A673 (cell line): ENCODE measurements around the gene PRTFDC1. TPM values are rescaled to one million over a fixed set of nuclear protein-coding genes. Genes with fewer than 3 reads are reported as not detected.
"Not testable (repeated sequence)": the region's sequence is repeated elsewhere in the genome, so short reads cannot be mapped to it uniquely, and the experiment has no call there.

ENCODE experiments used
- BruUV-seq: library from RNA; stranded (reverse); fragments of 400-500 nt; replicated peaks from 2 replicates; lab custom pipeline; 2021; lab: Mats Ljungman, UMichigan
- CTCF ChIA-PET: fragments of 300-600 bp; sonication (Branson Sonifier 250); formaldehyde crosslinking; loops from one replicate; lab custom pipeline; 2022; ENCODE audit warnings: antibody characterized with exemption; lab: Charles Lee
- POLR2A ChIA-PET: fragments of 300-600 bp; sonication (Branson Sonifier 250); formaldehyde crosslinking; loops from one replicate; lab custom pipeline; 2022; ENCODE audit warnings: antibody characterized with exemption; ENCODE audit not compliant: low non-redundant PET; lab: Charles Lee
- DNase-seq: peaks from one replicate; pipeline ENCODE4 v3.0.0-alpha.2; 2015; ENCODE audit warnings: low spot score
- H3K27ac ChIP-seq: fragments of 200-600 bp; sonication (generic); 2 replicates; pipeline ENCODE4 v1.5.1; 2016; ENCODE audit warnings: mixed run types, low read depth, mild to moderate bottlenecking, mixed read lengths, antibody characterized with exemption, low read length; ENCODE audit not compliant: poor library complexity, severe bottlenecking
- H3K27me3 ChIP-seq: fragments of 200-600 bp; sonication (generic); replicated peaks from 2 replicates; pipeline ENCODE4 v1.6.1; 2017; ENCODE audit warnings: mixed run types, low read depth, mild to moderate bottlenecking, mixed read lengths, antibody characterized with exemption, low read length; ENCODE audit not compliant: insufficient read depth, poor library complexity
- H3K36me3 ChIP-seq: fragments of 200-600 bp; sonication (generic); 2 replicates; pipeline ENCODE4 v1.6.1; 2016; ENCODE audit warnings: mixed run types, mild to moderate bottlenecking, mixed read lengths, antibody characterized with exemption, low read length; ENCODE audit not compliant: insufficient read depth, poor library complexity, severe bottlenecking
- H3K4me1 ChIP-seq: fragments of 200-600 bp; sonication (generic); 2 replicates; pipeline ENCODE4 v1.6.1; 2017; ENCODE audit warnings: mixed run types, mild to moderate bottlenecking, mixed read lengths, antibody characterized with exemption, low read length; ENCODE audit not compliant: insufficient read depth, poor library complexity, severe bottlenecking
- H3K4me3 ChIP-seq: fragments of 200-600 bp; sonication (generic); 2 replicates; pipeline ENCODE4 v1.5.1; 2016; ENCODE audit warnings: low read depth, mixed run types, mild to moderate bottlenecking, mixed read lengths, low read length; ENCODE audit not compliant: poor library complexity, severe bottlenecking
- H3K9me3 ChIP-seq: fragments of 200-600 bp; sonication (generic); 2 replicates; pipeline ENCODE4 v1.6.1; 2016; ENCODE audit warnings: mixed run types, low read depth, mild to moderate bottlenecking, mixed read lengths, antibody characterized with exemption, low read length; ENCODE audit not compliant: poor library complexity, severe bottlenecking
- EZH2 ChIP-seq: fragments of 200-600 bp; sonication (generic); IDR thresholded peaks from 2 replicates; pipeline ENCODE4 v1.6.1; 2017; ENCODE audit warnings: borderline replicate concordance, low read depth, mild to moderate bottlenecking, mixed read lengths, antibody characterized with exemption, low read length; ENCODE audit not compliant: poor library complexity, severe bottlenecking
- intact Hi-C: fragments of 100-400 bp; cut with micrococcal nuclease; formaldehyde crosslinking; loops from one replicate; pipeline ENCODE4 v1.10.0; 2022; ENCODE audit not compliant: unreplicated experiment
- total RNA-seq: library from RNA; stranded (reverse); gene quantifications from 2 replicates; pipeline ENCODE4 v1.2.3, GENCODE V29; 2021
- TF ChIP-seq, protein P1 (sequence below): fragments of 300-800, 200-600 bp; sonication (generic); conservative IDR thresholded peaks from 2 replicates; pipeline ENCODE4 v1.5.1; 2017; ENCODE audit warnings: low read depth, mild to moderate bottlenecking, antibody characterized with exemption, low read length, moderate library complexity, mixed read lengths

PRTFDC1 gene
- total RNA-seq, 1 experiment from 2014 or later: 49.8 TPM

DNA sequence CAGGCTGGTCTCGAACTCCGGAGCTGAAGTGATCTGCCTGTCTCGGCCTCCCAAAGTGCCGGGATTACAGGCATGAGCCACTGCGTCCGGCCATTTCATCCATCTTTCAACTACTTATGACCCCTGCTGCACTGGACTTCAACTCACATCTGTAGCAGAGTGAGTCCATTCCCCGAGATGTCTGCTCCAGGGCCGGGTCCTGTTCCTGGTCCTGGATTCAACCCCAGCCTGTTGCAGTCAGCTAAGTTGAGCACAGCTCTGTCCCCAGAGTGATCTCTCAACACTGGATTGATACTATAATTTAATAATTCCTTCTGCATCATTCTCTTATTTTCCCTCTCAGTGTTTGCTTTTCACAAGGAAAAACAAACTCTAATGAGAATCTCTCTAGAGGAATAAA, 25.8 kb downstream of the PRTFDC1 start:
- Histone ChIP-seq H3K27ac (no peak overlapping the region), H3K4me3 (no peak overlapping the region), H3K36me3 (no peaks in the 10 kb centered on the region), H3K27me3 (no peaks in the 10 kb centered on the region), H3K4me1 (peaks cover 27% of the 10 kb centered on the region), H3K9me3 (no peaks in the 10 kb centered on the region)
- ChIA-PET CTCF (no interaction called here), POLR2A (no interaction called here)
- intact Hi-C loops: no loop called here
- TF ChIP-seq, protein P1, sequence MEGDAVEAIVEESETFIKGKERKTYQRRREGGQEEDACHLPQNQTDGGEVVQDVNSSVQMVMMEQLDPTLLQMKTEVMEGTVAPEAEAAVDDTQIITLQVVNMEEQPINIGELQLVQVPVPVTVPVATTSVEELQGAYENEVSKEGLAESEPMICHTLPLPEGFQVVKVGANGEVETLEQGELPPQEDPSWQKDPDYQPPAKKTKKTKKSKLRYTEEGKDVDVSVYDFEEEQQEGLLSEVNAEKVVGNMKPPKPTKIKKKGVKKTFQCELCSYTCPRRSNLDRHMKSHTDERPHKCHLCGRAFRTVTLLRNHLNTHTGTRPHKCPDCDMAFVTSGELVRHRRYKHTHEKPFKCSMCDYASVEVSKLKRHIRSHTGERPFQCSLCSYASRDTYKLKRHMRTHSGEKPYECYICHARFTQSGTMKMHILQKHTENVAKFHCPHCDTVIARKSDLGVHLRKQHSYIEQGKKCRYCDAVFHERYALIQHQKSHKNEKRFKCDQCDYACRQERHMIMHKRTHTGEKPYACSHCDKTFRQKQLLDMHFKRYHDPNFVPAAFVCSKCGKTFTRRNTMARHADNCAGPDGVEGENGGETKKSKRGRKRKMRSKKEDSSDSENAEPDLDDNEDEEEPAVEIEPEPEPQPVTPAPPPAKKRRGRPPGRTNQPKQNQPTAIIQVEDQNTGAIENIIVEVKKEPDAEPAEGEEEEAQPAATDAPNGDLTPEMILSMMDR: no peak
- TF ChIP-seq EZH2: no peak
- no TSS peak for BruUV-seq
- DNase-seq: no peak

- ChIA-PET CTCF (no interaction called here), POLR2A (no interaction called here)
- Histone ChIP-seq H3K4me1 (peaks cover 34% of the 10 kb centered on the region), H3K27me3 (no peaks in the 10 kb centered on the region), H3K9me3 (no peaks in the 10 kb centered on the region), H3K27ac (no peak overlapping the region), H3K36me3 (no peaks in the 10 kb centered on the region), H3K4me3 (no peak overlapping the region)
- DNase-seq: no peak
- intact Hi-C loops: no loop called here
- no TSS peak for BruUV-seq
- TF ChIP-seq EZH2: no peak
- TF ChIP-seq, protein P1: no peak
These were observed 26.6 kb downstream of the PRTFDC1 start for GRCh38 chr10:24925799-24926198.

DNA sequence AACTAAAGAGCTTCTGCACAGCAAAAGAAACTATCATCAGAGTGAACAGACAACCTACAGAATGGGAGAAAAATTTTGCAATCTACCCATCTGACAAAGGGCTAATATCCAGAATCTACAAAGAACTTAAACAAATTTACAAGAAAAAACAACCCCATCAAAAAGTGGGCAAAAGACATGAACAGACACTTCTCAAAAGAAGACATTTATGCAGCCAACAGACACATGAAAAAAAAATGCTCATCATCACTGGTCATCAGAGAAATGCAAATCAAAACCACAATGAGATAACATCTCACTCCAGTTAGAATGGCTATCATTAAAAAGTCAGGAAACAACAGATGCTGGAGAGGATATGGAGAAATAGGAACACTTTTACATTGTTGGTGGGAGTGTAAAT, 27.9 kb downstream of the PRTFDC1 start:
- CTCF ChIA-PET, intact Hi-C loops, DNase-seq, H3K36me3 ChIP-seq, BruUV-seq, POLR2A ChIA-PET, H3K4me3 ChIP-seq, H3K9me3 ChIP-seq, H3K27me3 ChIP-seq, H3K27ac ChIP-seq: not testable (repeated sequence)
- H3K4me1 ChIP-seq: peaks cover 23% of the 10 kb centered on the region

DNA sequence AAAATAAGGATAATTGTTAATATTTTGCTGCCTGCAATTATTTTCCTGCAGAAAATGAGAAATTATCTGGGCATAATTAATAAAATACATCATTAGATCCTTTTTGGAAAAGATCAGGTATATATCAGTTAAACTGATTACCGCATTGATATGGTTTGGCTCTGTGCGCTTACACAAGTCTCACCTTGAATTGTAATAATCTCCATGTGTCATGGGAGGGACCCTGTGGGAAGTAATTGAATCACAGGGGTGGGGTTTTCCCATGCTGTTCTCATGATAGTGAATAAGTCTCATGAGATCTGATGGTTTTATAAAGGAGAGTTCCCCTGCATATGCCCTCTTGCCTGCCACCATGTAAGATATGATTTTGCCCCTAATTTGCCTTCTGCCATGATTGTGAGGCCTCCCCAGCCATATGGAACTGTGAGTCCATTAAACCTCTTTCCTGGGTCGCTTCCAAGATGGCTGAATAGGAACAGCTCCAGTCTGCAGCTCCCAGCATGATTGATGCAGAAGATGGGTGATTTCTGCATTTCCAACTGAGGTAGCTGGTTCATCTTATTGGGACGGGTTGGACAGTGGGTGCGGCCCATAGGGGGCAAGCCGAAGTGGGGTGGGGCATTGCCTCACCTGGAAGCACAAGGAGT, 30.1 kb downstream of the PRTFDC1 start:
- CTCF ChIA-PET, H3K27me3 ChIP-seq, POLR2A ChIA-PET, H3K27ac ChIP-seq, BruUV-seq, DNase-seq, H3K36me3 ChIP-seq, H3K9me3 ChIP-seq, intact Hi-C loops, H3K4me3 ChIP-seq: not testable (repeated sequence)
- H3K4me1 ChIP-seq: peaks cover 16% of the 10 kb centered on the region
